GM23338 (cell line): Measurements from ENCODE around the gene UBE3A. TPM values are rescaled to one million over a fixed set of nuclear protein-coding genes. Genes with fewer than 3 reads are reported as not detected.

Source experiments
- ATAC-seq: fragments of 200-7000 bp; cut with Tn5 transposase; 3 replicates; pipeline ENCODE4 v1.9.1; 2020
- DNase-seq: peaks from one replicate; pipeline ENCODE4 v3.0.0-alpha.2; 2015; ENCODE audit warnings: low spot score
- H2AFZ ChIP-seq: fragments of 200-600 bp; sonication (generic); 2 replicates; pipeline ENCODE4 v1.8.0; 2016; ENCODE audit warnings: antibody characterized with exemption, mild to moderate bottlenecking, moderate library complexity
- H3F3A ChIP-seq: fragments of 200-600 bp; sonication (generic); replicated peaks from 2 replicates; pipeline ENCODE4 v1.8.0; 2017; ENCODE audit warnings: antibody characterized with exemption, mixed run types, low read depth
- H3K27ac ChIP-seq: fragments of 200-600 bp; sonication (generic); 2 replicates; pipeline ENCODE4 v1.6.1; 2016; ENCODE audit warnings: low read depth
- H3K27me3 ChIP-seq: fragments of 200-600 bp; sonication (generic); 2 replicates; pipeline ENCODE4 v1.8.0; 2016; ENCODE audit warnings: mild to moderate bottlenecking, mixed run types, moderate library complexity; ENCODE audit not compliant: insufficient read depth
- H3K36me3 ChIP-seq: fragments of 200-600 bp; sonication (generic); 2 replicates; pipeline ENCODE4 v1.8.0; 2016; ENCODE audit warnings: mild to moderate bottlenecking; ENCODE audit not compliant: insufficient read depth
- H3K4me1 ChIP-seq: fragments of 200-600 bp; sonication (generic); 2 replicates; pipeline ENCODE4 v1.8.0; 2016; ENCODE audit warnings: mild to moderate bottlenecking, moderate library complexity; ENCODE audit not compliant: insufficient read depth
- H3K4me2 ChIP-seq: fragments of 200-600 bp; sonication (generic); 2 replicates; pipeline ENCODE4 v1.7.1; 2017; ENCODE audit warnings: mixed run types
- H3K4me3 ChIP-seq: fragments of 200-600 bp; sonication (generic); 2 replicates; pipeline ENCODE4 v1.6.1; 2016; ENCODE audit warnings: mixed run types
- H3K79me2 ChIP-seq: fragments of 200-600 bp; sonication (generic); replicated peaks from 2 replicates; pipeline ENCODE4 v1.8.0; 2017; ENCODE audit warnings: mild to moderate bottlenecking; ENCODE audit not compliant: insufficient read depth
- H3K9me2 ChIP-seq: fragments of 200-600 bp; sonication (generic); 2 replicates; pipeline ENCODE4 v1.8.0; 2017; ENCODE audit not compliant: insufficient read depth
- H4K20me1 ChIP-seq: fragments of 200-600 bp; sonication (generic); replicated peaks from 2 replicates; pipeline ENCODE4 v1.8.0; 2017; ENCODE audit warnings: mild to moderate bottlenecking; ENCODE audit not compliant: insufficient read depth
- H3K27ac Mint-ChIP-seq: 2 replicates; pipeline ENCODE4 v1.8.0; 2020; ENCODE audit warnings: inconsistent platforms, mild to moderate bottlenecking, moderate library complexity, mixed read lengths
- H3K27me3 Mint-ChIP-seq: 3 replicates; pipeline ENCODE4 v1.8.0; 2022; ENCODE audit warnings: low read depth, mild to moderate bottlenecking, moderate library complexity, mixed read lengths, inconsistent platforms; ENCODE audit not compliant: insufficient read depth, poor library complexity
- H3K36me3 Mint-ChIP-seq: 3 replicates; pipeline ENCODE4 v1.8.0; 2021; ENCODE audit warnings: low read depth, mild to moderate bottlenecking, inconsistent platforms, moderate library complexity, mixed read lengths
- H3K4me1 Mint-ChIP-seq: 3 replicates; pipeline ENCODE4 v1.8.0; 2020; ENCODE audit warnings: mild to moderate bottlenecking, inconsistent platforms, mixed read lengths
- H3K4me3 Mint-ChIP-seq: 3 replicates; pipeline ENCODE4 v1.8.0; 2021; ENCODE audit warnings: moderate library complexity, mild to moderate bottlenecking, inconsistent platforms, mixed read lengths
- H3K9me3 Mint-ChIP-seq: 3 replicates; pipeline ENCODE4 v1.8.0; 2020; ENCODE audit warnings: moderate library complexity, mild to moderate bottlenecking, inconsistent platforms, mixed read lengths
- CREB1 ChIP-seq: fragments of 250-450 bp; sonication (Bioruptor Pico); IDR thresholded peaks from 2 replicates; pipeline ENCODE4 v1.5.0; 2020; ENCODE audit warnings: low read depth, mild to moderate bottlenecking, moderate library complexity
- CTCF ChIP-seq, 2 experiments: fragments of 200-600 bp in 1 of 2; sonication (generic) in 1 of 2; conservative IDR thresholded peaks; 2 replicates each; pipeline versions ENCODE4 v1.5.1 to v1.6.1; 2016 to 2017; ENCODE audit warnings: antibody characterized with exemption in 2 of 2, low read depth in 2 of 2, mild to moderate bottlenecking in 2 of 2, moderate library complexity in 1 of 2
- ETS1 ChIP-seq: IDR thresholded peaks from 2 replicates; pipeline ENCODE4 v1.6.1; 2016; ENCODE audit warnings: antibody characterized with exemption
- EZH2 ChIP-seq: fragments of 200-600 bp; sonication (generic); IDR thresholded peaks from one replicate; pipeline ENCODE4 v1.8.0; 2017; ENCODE audit warnings: antibody characterized with exemption, mild to moderate bottlenecking, low read depth; ENCODE audit not compliant: unreplicated experiment
- EZH2phosphoT487 ChIP-seq: fragments of 200-600 bp; sonication (generic); IDR thresholded peaks from one replicate; pipeline ENCODE4 v1.8.1; 2018; ENCODE audit warnings: antibody characterized with exemption; ENCODE audit not compliant: unreplicated experiment
- JUNB ChIP-seq: IDR thresholded peaks from one replicate; pipeline ENCODE4 v1.6.1; 2016; ENCODE audit warnings: antibody characterized with exemption; ENCODE audit not compliant: unreplicated experiment
- NANOG ChIP-seq: IDR thresholded peaks from 2 replicates; pipeline ENCODE4 v1.6.1; 2016; ENCODE audit warnings: antibody characterized with exemption, borderline replicate concordance
- POLR2AphosphoS5 ChIP-seq: IDR thresholded peaks from 2 replicates; pipeline ENCODE4 v1.6.1; 2016; ENCODE audit warnings: antibody characterized with exemption, low read depth
- REST ChIP-seq: IDR thresholded peaks from one replicate; pipeline ENCODE4 v1.6.1; 2018; ENCODE audit warnings: antibody characterized with exemption; ENCODE audit not compliant: unreplicated experiment
- STAT1 ChIP-seq: IDR thresholded peaks from one replicate; pipeline ENCODE4 v1.6.1; 2016; ENCODE audit warnings: antibody characterized with exemption; ENCODE audit not compliant: unreplicated experiment
- ZNF114 ChIP-seq: fragments of 250-450 bp; sonication (Bioruptor Pico); IDR thresholded peaks from 2 replicates; pipeline ENCODE4 v1.5.0; 2020; ENCODE audit warnings: mild to moderate bottlenecking, moderate library complexity
- ZNF331 ChIP-seq: fragments of 250-450 bp; sonication (Bioruptor Pico); IDR thresholded peaks from 2 replicates; pipeline ENCODE4 v1.5.0; 2020; ENCODE audit warnings: low read depth, mild to moderate bottlenecking, moderate library complexity
- ZNF462 ChIP-seq: fragments of 250-450 bp; sonication (Bioruptor Pico); IDR thresholded peaks from 2 replicates; pipeline ENCODE4 v1.5.0; 2020; ENCODE audit warnings: mild to moderate bottlenecking, moderate library complexity
- polyA plus RNA-seq: library from polyadenylated mRNA; unstranded; fragments of >200 nt; fragmentation: Nextera tagmentation; extraction: Ambion mirVana; gene quantifications from 2 replicates; pipeline ENCODE4 v1.2.1, GENCODE V29; 2016
- total RNA-seq: library from RNA; depleted of rRNA; stranded (reverse); fragments of >200 nt; shearing (Covaris generic); gene quantifications from 2 replicates; pipeline ENCODE4 v1.2.3, GENCODE V29; 2014

Gene UBE3A
- total and polyA plus RNA-seq, 2 experiments from 2014 or later: 96.1 to 150 TPM

GRCh38 chr15:25441111-25441510 lies 2.3 kb upstream of the UBE3A start:
- no peak for ATAC-seq
- no peaks in the 10 kb centered on the region for H3K9me2 ChIP-seq
- no peaks in the 10 kb centered on the region for H3K27me3 ChIP-seq
- H3K27ac ChIP-seq: no peak overlapping the region
- Mint-ChIP-seq H3K27ac (no peak overlapping the region), H3K4me3 (no peak overlapping the region), H3K9me3 (no peaks in the 10 kb centered on the region), H3K4me1 (peaks cover 10% of the 10 kb centered on the region), H3K36me3 (no peaks in the 10 kb centered on the region; the same call in 2 of the 3 replicates), H3K27me3 (peaks cover 4% of the 10 kb centered on the region)
- H3K4me2 ChIP-seq: no peak overlapping the region
- no peak overlapping the region for H2AFZ ChIP-seq
- H3K4me3 ChIP-seq: no peak overlapping the region
- no peaks in the 10 kb centered on the region for H3K36me3 ChIP-seq
- peaks cover 19% of the 10 kb centered on the region for H4K20me1 ChIP-seq
- H3F3A ChIP-seq: no peaks in the 10 kb centered on the region
- no peak for TF ChIP-seq CTCF (conservative IDR thresholded peaks at IDR 0.05; ENCODE audit: low read depth in 2 of 2)
- no peak for TF ChIP-seq CREB1 (CRISPR knock-in tag)
- TF ChIP-seq ZNF114: no peak
- TF ChIP-seq STAT1: no peak
- no peak for TF ChIP-seq NANOG
- no peak for TF ChIP-seq REST
- no peak for TF ChIP-seq EZH2phosphoT487
- no peak for TF ChIP-seq ZNF462
- no peak for TF ChIP-seq JUNB
- no peak for TF ChIP-seq POLR2AphosphoS5
- TF ChIP-seq EZH2: no peak
- no peak for TF ChIP-seq ETS1
- TF ChIP-seq ZNF331: no peak
- DNase-seq: no peak
- H3K4me1 ChIP-seq: peaks cover 8% of the 10 kb centered on the region
- H3K79me2 ChIP-seq: peaks cover 21% of the 10 kb centered on the region
